AG10803 (cell line): Measurements from ENCODE around the gene GCC2.

Experiments
- DNase-seq: peaks from one replicate; pipeline ENCODE4 v3.0.0; 2010; ENCODE audit warnings: low read depth
- H3K4me3 ChIP-seq: 2 replicates; pipeline ENCODE4 v1.5.1; 2011; ENCODE audit warnings: mild to moderate bottlenecking, low read length, control low read depth
- CTCF ChIP-seq: conservative IDR thresholded peaks from 2 replicates; pipeline ENCODE4 v1.5.1; 2011; ENCODE audit warnings: mild to moderate bottlenecking, low read length, control low read depth, inconsistent platforms

GCC2 gene

GRCh38 chr2:108541451-108541850, 92.4 kb downstream of the GCC2 start:
- no peak for TF ChIP-seq CTCF
- DNase-seq: no peak
- no peak overlapping the region for H3K4me3 ChIP-seq

- TF ChIP-seq CTCF: no peak
- no peak overlapping the region for H3K4me3 ChIP-seq
- DNase-seq: peak; percentile 81
Observed at GRCh38 chr2:108542071-108542470, 93.1 kb downstream of the GCC2 start.

DNA sequence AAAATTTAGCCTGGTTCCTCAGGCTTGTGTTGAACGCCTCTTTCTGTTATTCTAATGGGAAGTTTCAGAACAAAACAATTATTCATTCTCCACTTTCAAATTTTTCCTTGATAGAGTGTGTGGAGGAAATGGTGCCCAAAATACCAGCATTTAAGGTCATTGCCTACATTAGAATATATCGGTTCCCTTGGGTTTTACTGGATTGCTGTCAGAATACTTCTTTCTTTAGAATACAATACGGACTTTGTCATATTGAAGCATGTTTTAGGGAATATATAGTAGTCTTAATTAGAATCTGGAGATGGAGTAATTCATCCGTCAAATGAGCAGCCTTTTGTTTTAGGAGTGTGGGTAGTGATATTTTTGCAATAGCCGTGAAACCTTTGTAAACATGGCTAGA, 98.6 kb downstream of the GCC2 start:
- DNase-seq: no peak
- no peak overlapping the region for H3K4me3 ChIP-seq
- no peak for TF ChIP-seq CTCF

DNA sequence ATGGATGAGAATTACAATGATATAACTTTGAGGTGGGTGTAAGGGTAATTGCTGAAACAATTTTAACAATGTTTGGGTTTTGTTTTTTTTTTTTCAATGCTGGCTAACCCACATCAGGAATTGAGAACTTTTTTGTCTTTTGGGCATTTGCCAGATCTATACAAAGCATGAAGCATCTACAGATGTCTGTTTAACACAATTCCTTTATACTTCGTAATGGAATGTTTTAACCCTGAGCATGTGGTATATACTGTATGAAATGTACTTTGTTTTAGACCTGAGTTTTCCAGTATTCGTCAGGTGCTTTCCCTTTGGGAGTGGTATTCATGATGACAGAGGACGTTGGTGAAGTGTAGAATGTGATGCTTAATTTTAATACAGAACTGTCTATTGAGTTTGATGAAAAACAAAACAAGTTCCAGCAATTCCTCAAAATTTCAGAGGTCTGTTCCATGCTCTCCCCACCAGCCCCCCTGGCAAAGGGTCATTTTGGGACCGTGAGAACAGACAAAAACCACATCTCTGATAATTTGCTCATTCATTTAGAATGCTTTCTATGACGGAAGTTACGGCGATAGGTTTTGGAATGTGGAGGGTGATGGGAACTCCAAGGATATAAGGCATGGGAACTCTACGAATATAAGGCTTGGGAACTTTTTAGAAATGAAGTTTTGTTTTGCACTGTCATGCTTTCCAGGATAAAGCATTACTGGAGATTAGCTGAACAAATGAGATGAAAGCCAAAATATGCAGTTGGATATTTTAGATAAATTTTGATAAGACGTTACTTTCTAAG, 99.4 kb downstream of the GCC2 start:
- TF ChIP-seq CTCF: no peak
- no peak overlapping the region for H3K4me3 ChIP-seq
- peak; percentile 35 for DNase-seq

- no peak for TF ChIP-seq CTCF
- DNase-seq: no peak
- H3K4me3 ChIP-seq: no peak overlapping the region
Observed at GRCh38 chr2:108552566-108552965, 103.6 kb downstream of the GCC2 start.

GRCh38 chr2:108553209-108553919, 104.4 kb downstream of the GCC2 start:
- H3K4me3 ChIP-seq: no peak overlapping the region
- TF ChIP-seq CTCF: no peak
- DNase-seq: no peak

GRCh38 chr2:108554528-108554927, 105.5 kb downstream of the GCC2 start:
- no peak for TF ChIP-seq CTCF
- H3K4me3 ChIP-seq: no peak overlapping the region
- DNase-seq: no peak
